22Rv1 (cell line): ENCODE results near the gene GPR132.
"Not testable (repeated sequence)": the region's sequence is repeated elsewhere in the genome, so short reads cannot be mapped to it uniquely, and the experiment has no call there.

Experiments
- H3K27ac ChIP-seq: fragments of 450-650 bp; 2 replicates; pipeline ENCODE4 v1.5.1; 2017
- CTCF ChIP-seq: fragments of 450-650 bp; IDR thresholded peaks from 2 replicates; pipeline ENCODE4 v1.5.1; 2017; ENCODE audit warnings: mild to moderate bottlenecking
- ZFX ChIP-seq: fragments of 450-650 bp; IDR thresholded peaks from 2 replicates; pipeline ENCODE4 v1.6.1; 2017; ENCODE audit warnings: antibody characterized with exemption, borderline replicate concordance

Gene GPR132

GRCh38 chr14:105043641-105044040 lies 21.6 kb downstream of the GPR132 start:
- no peak overlapping the region for H3K27ac ChIP-seq
- TF ChIP-seq ZFX (no peak), CTCF (no peak)

DNA sequence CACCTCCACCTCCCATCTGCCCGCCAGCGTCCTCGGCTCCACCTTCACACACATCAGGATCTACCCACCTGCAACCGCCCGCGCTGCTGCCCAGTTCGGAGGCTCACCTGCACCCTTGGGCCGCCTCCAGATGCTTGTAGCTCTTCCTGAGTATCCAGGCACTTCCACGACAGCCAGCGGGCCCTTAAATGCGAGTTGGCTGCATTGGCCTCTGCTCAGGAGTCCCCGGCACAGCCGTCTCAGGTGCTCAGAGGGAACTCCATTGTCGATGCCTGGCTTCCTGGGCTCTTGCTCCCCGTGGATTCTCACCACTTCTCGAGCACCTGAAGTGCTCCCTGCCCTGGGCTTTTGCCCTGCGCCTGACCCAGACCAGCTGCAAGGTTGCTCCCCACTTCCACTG lies 22.4 kb downstream of the GPR132 start:
- no peak overlapping the region for H3K27ac ChIP-seq

GRCh38 chr14:105041841-105042765 lies 23.1 kb downstream of the GPR132 start:
- H3K27ac ChIP-seq, result no peak overlapping the region
- no peak for TF ChIP-seq CTCF
- TF ChIP-seq ZFX, result no peak

More for the DNA sequence above, 22.4 kb downstream of the GPR132 start:
- TF ChIP-seq CTCF (no peak), ZFX (no peak)

DNA sequence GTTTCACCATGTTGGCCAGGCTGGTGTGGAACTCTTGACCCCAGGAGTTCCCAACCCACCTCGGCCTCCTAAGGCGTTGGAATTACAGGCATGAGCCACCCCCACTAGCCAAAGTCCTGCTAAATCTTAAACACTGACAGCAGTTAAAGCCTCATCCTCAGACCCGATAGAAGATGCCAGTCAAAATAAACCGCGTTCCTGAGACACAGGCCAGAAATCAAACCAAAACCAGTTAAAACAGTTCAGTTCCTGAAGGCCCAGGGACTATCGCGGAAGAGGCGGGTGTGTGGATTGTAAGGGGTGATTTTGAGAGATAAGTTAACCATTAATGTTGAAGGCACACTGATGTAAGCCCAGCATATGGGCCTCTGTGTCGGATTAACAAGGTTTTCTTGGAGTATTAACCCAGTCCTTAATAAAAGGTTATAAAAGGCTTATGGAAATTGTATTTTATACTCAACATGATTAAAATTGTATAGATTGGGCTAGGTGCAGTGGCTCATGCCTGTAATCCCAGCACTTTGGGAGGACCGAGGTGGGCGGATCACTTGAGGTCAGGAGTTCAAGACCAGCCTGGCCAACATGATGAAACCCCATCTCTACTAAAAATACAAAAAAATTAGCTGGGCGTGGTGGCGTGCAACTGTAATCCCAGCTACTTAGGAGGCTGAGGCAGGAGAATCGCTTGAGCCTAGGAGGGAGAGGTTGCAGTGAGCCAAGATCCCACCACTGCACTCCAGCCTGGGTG lies 25.6 kb downstream of the GPR132 start:
- no peak overlapping the region for H3K27ac ChIP-seq
- TF ChIP-seq ZFX (no peak), CTCF (no peak)

DNA sequence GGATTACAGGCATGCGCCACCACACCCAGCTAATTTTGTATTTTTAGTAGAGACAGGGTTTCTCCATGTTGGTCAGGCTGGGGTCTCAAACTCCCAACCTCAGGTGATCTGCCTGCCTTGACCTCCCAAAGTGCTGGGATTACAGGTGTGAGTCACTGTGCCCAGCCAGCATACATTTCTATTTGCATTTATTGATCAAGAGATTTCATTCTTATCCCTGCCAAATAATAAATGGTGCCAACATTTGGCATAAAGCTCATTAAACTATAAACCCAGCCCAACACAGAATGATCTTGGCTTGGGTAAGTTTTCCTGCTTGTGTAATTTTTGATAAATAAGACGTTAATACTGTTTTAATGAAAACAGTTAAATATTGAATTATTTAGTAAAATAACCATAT lies 29.6 kb downstream of the GPR132 start:
- H3K27ac ChIP-seq, result not testable (repeated sequence)

DNA sequence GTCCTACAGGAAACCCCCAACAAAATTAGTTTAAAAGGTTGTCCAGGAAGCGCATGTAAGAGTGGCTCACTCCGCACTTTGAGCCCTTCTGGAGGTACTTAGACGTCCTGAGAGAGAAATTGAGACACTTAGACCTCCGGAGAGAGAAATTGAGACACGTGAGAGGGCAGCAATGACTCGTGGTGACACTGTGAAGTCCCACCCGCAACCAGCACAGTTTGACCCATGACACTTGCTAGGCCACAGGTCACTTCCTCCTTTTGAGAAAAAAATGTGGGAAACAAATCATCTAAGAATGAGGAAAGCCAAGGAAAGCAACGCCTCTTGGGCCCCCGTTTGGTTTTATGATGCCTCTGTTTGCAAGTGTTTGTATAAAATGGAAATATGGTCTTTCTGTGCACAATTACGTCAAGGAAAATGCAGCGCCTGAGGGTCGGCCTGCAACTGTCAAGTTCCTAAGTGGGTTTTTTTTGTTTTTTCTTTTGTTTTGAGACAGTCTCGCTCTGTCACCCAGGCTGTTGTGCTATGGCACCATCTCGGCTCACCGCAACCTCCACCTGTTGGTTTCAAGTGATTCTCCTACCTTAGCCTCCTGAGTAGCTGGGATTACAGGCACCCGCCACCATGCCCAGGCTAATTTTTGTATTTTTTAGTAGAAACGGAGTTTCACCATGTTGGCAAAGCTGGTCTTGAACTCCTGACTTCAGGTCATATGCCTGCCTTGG lies 30.8 kb downstream of the GPR132 start:
- TF ChIP-seq ZFX, result no peak
- TF ChIP-seq CTCF, result no peak
- no peak overlapping the region for H3K27ac ChIP-seq

- not testable (repeated sequence) for H3K27ac ChIP-seq
Measured at GRCh38 chr14:105033412-105033900, 31.8 kb downstream of the GPR132 start.

- H3K27ac ChIP-seq, result not testable (repeated sequence)
Measured at GRCh38 chr14:105032451-105032901, 32.8 kb downstream of the GPR132 start.
